ENCODE results near the gene PLEKHG3.
"Not testable (repeated sequence)": the region's sequence is repeated elsewhere in the genome, so short reads cannot be mapped to it uniquely, and the experiment has no call there.

PLEKHG3 gene

DNA sequence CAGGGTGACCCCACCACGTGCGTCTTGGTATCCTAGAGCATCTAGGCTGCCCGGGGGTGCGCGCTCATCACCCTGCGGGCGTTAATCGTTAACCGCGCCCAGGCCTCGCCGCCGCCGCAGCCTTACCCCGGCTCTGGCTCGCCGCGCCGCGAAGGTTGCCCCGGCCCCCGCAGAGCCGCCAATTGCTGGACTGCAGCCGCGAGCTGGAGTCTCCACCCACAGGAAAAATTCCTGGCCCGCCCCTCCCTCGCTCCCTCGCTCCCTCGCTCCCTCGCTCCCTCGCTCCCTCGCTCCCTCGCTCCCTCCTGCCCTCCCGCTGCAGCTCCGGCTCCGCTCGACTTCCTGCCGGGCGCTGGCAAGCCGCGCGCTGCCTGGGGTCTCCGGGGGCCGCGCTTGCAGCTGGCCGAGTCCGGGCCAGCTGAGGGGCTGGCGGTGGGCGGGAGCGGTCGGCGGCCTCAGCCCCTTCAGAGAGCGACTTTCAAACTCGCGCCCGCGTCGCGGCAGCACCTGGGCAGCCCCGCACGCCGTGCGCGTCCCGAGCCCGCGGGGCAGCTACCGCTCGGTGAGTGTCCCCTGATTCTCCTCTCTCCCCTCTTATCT is at the start of gene PLEKHG3:
Gene PLEKHG3 (plus strand): TSS at position 282 of the 600 bp plus-strand sequence. CDS start 23,208 bp downstream, outside the sequence.
- no peak for DNase-seq (ENCODE audit: low read depth)

GRCh38 chr14:64654901-64655300 is 49.3 kb upstream of the PLEKHG3 start:
- DNase-seq (ENCODE audit: low read depth): no peak

DNA sequence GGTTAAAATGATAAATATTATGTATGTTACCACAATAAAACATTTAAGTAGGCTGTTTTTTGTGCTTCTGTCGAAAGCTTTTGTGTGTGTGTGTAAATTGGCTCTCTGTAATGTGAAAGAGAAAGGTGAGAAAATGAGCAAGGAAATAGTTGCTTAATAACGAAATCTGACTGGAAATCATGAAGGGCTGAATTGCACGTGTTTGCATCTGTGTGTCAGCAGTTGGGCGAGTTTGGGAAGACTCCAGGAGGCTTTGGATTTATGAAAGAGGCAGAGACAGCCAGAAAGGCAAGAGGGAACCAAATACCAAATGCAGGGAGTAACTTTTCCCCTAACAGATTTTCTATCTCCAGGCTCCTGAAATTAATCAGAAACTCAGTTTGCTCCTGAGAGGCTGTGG is 47.2 kb upstream of the PLEKHG3 start:
- DNase-seq (ENCODE audit: low read depth): peak; percentile 85

DNA sequence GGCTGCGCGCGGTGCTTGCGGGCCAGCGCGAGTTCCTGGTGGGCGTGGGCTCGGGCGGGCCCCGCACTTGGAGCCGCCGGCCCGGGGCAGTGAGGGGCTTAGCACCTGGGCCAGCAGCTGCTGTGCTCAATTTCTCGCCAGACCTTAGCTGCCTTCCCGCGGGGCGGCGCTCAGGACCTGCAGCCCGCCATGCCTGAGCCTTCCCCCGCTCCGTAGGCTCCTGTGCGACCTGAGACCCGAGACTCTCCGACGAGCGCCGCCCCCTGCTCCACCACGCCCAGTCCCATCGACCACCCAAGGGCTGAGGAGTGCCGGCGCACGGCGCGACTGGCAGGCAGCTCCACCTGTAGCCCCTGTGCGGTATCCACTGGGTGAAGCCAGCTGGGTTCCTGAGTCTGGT is 46.0 kb upstream of the PLEKHG3 start:
- DNase-seq (ENCODE audit: low read depth): no peak

GRCh38 chr14:64658700-64659264 is 45.4 kb upstream of the PLEKHG3 start:
- not testable (repeated sequence) for DNase-seq (ENCODE audit: low read depth)

GRCh38 chr14:64659366-64659765 is 44.9 kb upstream of the PLEKHG3 start:
- no peak for DNase-seq (ENCODE audit: low read depth)

GRCh38 chr14:64663174-64663573 is 41.0 kb upstream of the PLEKHG3 start:
- DNase-seq (ENCODE audit: low read depth): no peak

GRCh38 chr14:64671591-64671990 is 32.6 kb upstream of the PLEKHG3 start:
- no peak for DNase-seq (ENCODE audit: low read depth)

DNA sequence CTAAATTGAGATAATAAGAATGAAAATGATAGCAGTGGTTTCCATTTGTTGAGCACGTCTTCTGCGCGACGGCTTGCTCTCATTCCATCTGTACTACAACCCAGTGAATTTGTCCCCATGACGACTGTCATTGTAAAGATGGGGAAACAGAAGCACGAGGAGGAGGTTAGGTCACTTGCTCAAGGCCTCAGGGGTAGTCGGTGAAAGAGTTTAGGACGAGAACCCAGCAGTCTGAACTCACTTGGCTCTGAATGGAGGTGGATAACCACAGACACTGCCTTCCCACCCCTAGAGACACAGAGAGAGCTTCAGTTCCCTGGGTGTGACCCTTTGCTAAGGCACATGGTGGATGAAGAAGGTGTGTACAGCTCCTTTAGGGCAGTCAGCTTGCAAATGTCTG is 30.9 kb upstream of the PLEKHG3 start:
- no peak for DNase-seq (ENCODE audit: low read depth)

DNA sequence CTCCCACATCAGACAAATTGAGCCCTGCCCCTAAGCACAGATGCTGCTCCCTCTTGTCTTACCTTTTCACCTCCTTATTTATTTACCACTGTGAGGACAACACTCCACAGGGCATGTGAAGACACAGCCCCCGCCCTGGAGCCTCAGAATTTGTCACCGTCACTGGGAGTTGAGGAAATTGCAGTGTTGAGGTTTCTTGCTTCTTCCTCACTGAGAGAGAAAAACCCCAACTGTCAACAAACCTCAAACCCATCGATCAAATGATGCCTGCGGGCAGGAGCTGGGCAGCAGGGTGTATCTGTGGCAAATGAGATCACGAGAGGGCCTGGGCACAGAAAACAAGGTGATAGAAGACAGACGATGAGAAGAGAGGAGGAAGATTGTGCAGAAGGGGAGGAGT is 30.5 kb upstream of the PLEKHG3 start:
- DNase-seq (ENCODE audit: low read depth): no peak

DNA sequence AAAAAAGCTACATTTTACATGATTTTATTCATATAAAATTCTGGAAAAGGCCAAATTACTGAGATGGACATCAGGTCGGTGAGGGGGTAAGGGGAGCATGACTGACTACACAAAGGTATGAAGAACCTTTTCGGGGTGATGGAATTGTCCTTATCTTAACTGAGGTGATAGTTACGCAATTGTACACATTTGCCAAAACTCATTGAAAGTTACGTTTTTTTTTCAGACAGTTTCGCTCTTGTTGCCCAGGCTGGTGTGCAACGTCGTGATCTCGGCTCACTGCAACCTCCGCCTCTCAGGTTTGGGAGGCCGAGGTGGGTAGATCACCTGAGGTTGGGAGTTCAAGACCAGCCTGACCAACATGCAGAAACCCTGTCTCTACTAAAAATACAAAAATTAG is 29.4 kb upstream of the PLEKHG3 start:
- DNase-seq (ENCODE audit: low read depth): no peak

- no peak for DNase-seq (ENCODE audit: low read depth)
Observed at GRCh38 chr14:64675312-64675711, 28.9 kb upstream of the PLEKHG3 start.

GRCh38 chr14:64676410-64677008 is 27.7 kb upstream of the PLEKHG3 start:
- no peak for DNase-seq (ENCODE audit: low read depth)

- DNase-seq (ENCODE audit: low read depth): no peak
Observed at GRCh38 chr14:64680013-64680713, 24.1 kb upstream of the PLEKHG3 start.

GRCh38 chr14:64680714-64681065 is 23.5 kb upstream of the PLEKHG3 start:
- no peak for DNase-seq (ENCODE audit: low read depth)

DNA sequence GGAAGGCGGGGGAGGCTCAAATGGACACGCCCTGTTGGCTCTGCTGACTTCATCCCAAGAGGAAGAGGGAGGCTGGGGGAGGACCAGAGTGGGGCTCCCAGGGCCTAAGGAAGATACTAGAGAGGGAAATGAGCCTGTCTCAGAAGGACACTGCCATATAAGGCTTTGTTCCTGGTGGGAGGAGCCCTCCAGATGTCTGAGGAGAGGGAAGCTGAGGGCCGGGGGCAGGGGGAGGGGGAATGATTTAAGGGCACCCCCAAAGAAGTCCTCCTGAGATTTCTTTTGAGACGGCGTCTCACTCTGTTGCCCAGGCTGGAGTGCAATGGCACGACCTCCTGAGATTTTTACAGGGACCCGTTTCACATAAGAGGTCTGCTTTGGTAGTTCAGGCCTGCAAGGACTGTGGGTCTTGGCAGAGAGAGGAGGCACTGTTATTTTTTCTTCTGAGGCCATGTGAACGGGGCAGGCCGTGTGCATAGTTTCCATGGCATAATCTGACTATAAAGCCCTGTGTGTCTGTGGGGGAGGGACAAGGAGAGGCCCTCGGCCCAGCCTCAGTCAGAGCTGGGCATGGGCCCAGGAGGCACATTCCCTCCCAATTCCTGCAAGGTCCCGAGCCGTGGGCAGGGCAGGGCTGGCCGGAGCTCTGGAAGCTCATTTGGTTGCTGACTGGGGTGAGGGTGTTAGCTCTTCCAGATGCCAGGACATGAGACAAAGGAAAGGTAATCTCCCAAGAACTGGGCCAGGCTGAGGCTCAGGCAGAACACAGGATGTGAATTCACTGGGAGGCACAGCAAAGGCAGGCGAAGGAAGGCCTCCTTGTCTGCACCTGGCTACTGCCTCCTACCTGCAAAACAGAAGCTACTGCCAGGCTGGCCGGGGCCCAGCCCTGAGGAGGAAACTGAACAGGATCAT is 22.2 kb upstream of the PLEKHG3 start:
- peak; percentile 61 for DNase-seq (ENCODE audit: low read depth)

DNA sequence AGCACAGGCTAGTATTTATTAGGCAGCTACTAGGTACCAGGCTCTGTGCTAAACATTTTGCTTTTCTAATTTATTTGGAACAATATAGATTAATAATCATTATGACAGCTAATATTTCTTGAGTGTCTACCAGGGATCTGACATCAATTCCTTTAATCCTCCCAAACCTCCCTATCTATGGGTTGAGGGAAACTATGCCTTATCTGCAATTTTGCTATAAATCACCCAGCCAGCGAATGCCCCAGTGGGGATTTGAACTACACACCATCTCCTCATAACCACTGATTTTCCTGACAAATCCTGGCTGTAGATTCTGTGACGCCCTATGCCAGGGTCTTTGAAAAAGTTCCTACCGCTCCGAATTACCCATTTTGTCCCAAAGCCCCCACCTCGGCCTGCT is 21.4 kb upstream of the PLEKHG3 start:
- DNase-seq (ENCODE audit: low read depth): no peak

GRCh38 chr14:64683264-64683663 is 21.0 kb upstream of the PLEKHG3 start:
- DNase-seq (ENCODE audit: low read depth): no peak

GRCh38 chr14:64684091-64684490 is 20.1 kb upstream of the PLEKHG3 start:
- DNase-seq (ENCODE audit: low read depth): no peak

DNA sequence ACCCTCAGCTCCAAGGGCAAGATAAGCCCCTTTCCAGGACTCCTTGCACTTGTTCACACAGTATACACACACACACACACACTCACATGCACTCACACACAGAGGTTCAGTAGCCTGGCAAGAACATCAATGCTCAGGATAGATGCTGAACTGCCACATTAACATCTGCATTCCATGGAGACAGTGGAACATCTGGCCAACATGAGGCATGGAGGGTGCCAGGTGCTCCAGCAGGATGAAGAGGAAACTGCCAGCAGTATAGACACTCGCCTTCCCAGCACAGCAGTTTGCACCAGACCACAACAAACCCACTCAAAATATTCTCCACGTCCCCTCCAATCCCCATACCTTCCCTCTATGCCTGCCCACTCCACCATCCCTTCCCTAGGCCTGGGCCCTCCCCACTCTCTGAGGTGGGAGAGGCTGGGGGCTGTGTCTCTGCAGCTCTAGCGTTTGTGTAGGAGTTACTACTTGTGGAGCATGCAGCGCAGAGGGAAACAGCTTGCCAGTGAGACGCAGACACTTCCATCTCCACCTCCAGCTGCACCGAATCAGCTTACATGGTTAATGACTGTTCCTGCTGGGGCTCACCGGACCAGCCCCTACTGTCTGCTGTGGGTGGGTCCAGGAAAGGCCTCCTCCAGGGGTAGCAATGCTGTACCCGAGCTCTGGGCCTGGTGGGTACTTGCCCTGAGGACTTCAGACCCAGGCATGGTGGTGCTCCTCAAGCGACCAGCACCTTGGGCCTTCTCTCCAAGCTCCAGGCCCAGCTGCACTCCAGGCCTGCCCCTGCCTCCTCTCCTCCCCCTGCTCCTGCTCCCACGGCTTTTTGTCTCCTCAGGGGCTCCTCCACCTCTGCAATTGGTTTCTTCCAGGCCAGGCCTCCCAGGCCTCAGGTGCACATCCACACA is 18.6 kb upstream of the PLEKHG3 start:
- DNase-seq (ENCODE audit: low read depth): no peak

GRCh38 chr14:64686282-64686615 is 18.0 kb upstream of the PLEKHG3 start:
- DNase-seq (ENCODE audit: low read depth): no peak
